B cell (primary cell): ENCODE data around the gene ZSWIM6. TPM values are rescaled to one million over a fixed set of nuclear protein-coding genes. Genes with fewer than 3 reads are reported as not detected.

Source experiments
- ATAC-seq: fragments of 200-7000 bp; cut with Tn5 transposase; one replicate; pipeline ENCODE4 v1.10.0; 2021; ENCODE audit warnings: low read depth, mild to moderate bottlenecking, moderate number of reproducible peaks, moderate library complexity
- CTCF ChIA-PET: fragments of 350-600 bp; sonication (Branson Sonifier 250); formaldehyde crosslinking; loops from one replicate; lab custom pipeline; 2021; ENCODE audit warnings: antibody characterized with exemption, inconsistent platforms; lab: Charles Lee
- POLR2A ChIA-PET: fragments of 350-600 bp; sonication (Branson Sonifier 250); formaldehyde crosslinking; loops from one replicate; lab custom pipeline; 2021; ENCODE audit warnings: antibody characterized with exemption; lab: Charles Lee
- DNase-seq: peaks from one replicate; pipeline ENCODE4 v3.0.0; 2013
- H2AFZ ChIP-seq: 2 replicates; pipeline ENCODE4 v1.6.1; 2012; ENCODE audit warnings: mild to moderate bottlenecking, low read depth, low read length; ENCODE audit not compliant: insufficient read depth, poor library complexity, severe bottlenecking
- H3K27ac ChIP-seq, 2 donors: 1 replicate in 1 of 2; 2 replicates in 1 of 2; pipeline ENCODE4 v1.5.1; 2012 to 2013; ENCODE audit warnings: low read length in 2 of 2, mild to moderate bottlenecking in 2 of 2, moderate library complexity in 1 of 2
- H3K27me3 ChIP-seq, 4 experiments: fragments of 200-600 bp in 1 of 4; sonication (generic) in 1 of 4; replicated peaks in 1 of 4; 1 replicate in 2 of 4; 2 replicates in 2 of 4; pipeline versions ENCODE4 v1.6.1 to v1.7.0; 2013 to 2016; ENCODE audit warnings: low read length in 3 of 4, mild to moderate bottlenecking in 2 of 4, mixed read lengths in 1 of 4, moderate library complexity in 1 of 4; ENCODE audit not compliant: insufficient read depth in 4 of 4, control insufficient read depth in 3 of 4; ENCODE audit errors: control extremely low read depth in 1 of 4
- H3K36me3 ChIP-seq, 2 experiments: replicated peaks in 1 of 2; 1 replicate in 1 of 2; 2 replicates in 1 of 2; pipeline versions ENCODE4 v1.6.1 to v1.7.1; 2013; ENCODE audit warnings: low read length in 1 of 2; ENCODE audit not compliant: insufficient read depth in 2 of 2, control insufficient read depth in 1 of 2; ENCODE audit errors: control extremely low read depth in 1 of 2, extremely low read depth in 1 of 2
- H3K4me1 ChIP-seq, 2 donors: fragments of 200-600 bp in 1 of 2; sonication (generic) in 1 of 2; 1 replicate in 1 of 2; 2 replicates in 1 of 2; pipeline versions ENCODE4 v1.5.1 to v1.6.1; 2013 to 2017; ENCODE audit warnings: low read length in 2 of 2; ENCODE audit not compliant: control insufficient read depth in 2 of 2, insufficient read depth in 2 of 2
- H3K4me2 ChIP-seq: replicated peaks from 2 replicates; pipeline ENCODE3; 2012; ENCODE audit warnings: mild to moderate bottlenecking, low read depth, low read length; ENCODE audit not compliant: poor library complexity, severe bottlenecking
- H3K4me3 ChIP-seq, 5 experiments: fragments of 200-600 bp in 1 of 5; sonication (generic) in 1 of 5; 1 replicate in 3 of 5; 2 replicates in 2 of 5; pipeline versions ENCODE4 v1.5.1 to v1.7.0; 2011 to 2016; ENCODE audit warnings: low read length in 4 of 5, mild to moderate bottlenecking in 4 of 5, low read depth in 2 of 5, control low read depth in 1 of 5, moderate library complexity in 1 of 5; ENCODE audit not compliant: insufficient read depth in 1 of 5; ENCODE audit errors: control extremely low read depth in 1 of 5, extremely low read depth in 1 of 5
- H3K79me2 ChIP-seq: fragments of 200-600 bp; sonication (generic); one replicate; pipeline ENCODE4 v1.6.0; 2016; ENCODE audit warnings: low read length; ENCODE audit not compliant: control insufficient read depth, insufficient read depth
- H3K9ac ChIP-seq: fragments of 200-600 bp; sonication (generic); 2 replicates; pipeline ENCODE4 v1.6.1; 2017; ENCODE audit warnings: mild to moderate bottlenecking, low read length, moderate library complexity
- H3K9me3 ChIP-seq, 3 donors: one replicate each; pipeline versions ENCODE4 v1.6.1 to v1.7.1; 2013; ENCODE audit warnings: low read length in 2 of 3; ENCODE audit not compliant: control insufficient read depth in 2 of 3, insufficient read depth in 1 of 3; ENCODE audit errors: control extremely low read depth in 1 of 3
- H4K20me1 ChIP-seq: 2 replicates; pipeline ENCODE4 v1.6.0; 2012; ENCODE audit warnings: mild to moderate bottlenecking, low read length; ENCODE audit not compliant: insufficient read depth, control insufficient read depth, poor library complexity, severe bottlenecking
- H3K27ac Mint-ChIP-seq: one replicate; pipeline ENCODE4 v1.8.0; 2021; ENCODE audit warnings: mixed read lengths
- H3K27me3 Mint-ChIP-seq: one replicate; pipeline ENCODE4 v1.8.0; 2021; ENCODE audit warnings: mixed read lengths
- H3K4me1 Mint-ChIP-seq: one replicate; pipeline ENCODE4 v1.8.0; 2021; ENCODE audit warnings: mixed read lengths
- H3K4me3 Mint-ChIP-seq: one replicate; pipeline ENCODE4 v1.8.0; 2021; ENCODE audit warnings: mixed read lengths
- H3K9me3 Mint-ChIP-seq: one replicate; pipeline ENCODE4 v1.8.0; 2022; ENCODE audit warnings: mixed read lengths; ENCODE audit not compliant: insufficient read depth
- CTCF ChIP-seq: fragments of 200-600 bp; IDR thresholded peaks from one replicate; pipeline ENCODE4 v1.8.0; 2022; ENCODE audit warnings: antibody characterized with exemption, mild to moderate bottlenecking
- EZH2 ChIP-seq: IDR thresholded peaks from 2 replicates; pipeline ENCODE4 v1.6.1; 2012; ENCODE audit warnings: borderline replicate concordance, low read depth, mild to moderate bottlenecking, moderate library complexity, low read length; ENCODE audit not compliant: insufficient read depth, poor library complexity, severe bottlenecking
- WGBS: methylation state at CpG from one replicate; pipeline ENCODE4 v1.1.5; 2013; ENCODE audit warnings: missing lambda C conversion rate; ENCODE audit not compliant: insufficient coverage; 5-methylcytosine and 5-hydroxymethylcytosine counted together
- intact Hi-C: fragments of 100-400 bp; cut with micrococcal nuclease; formaldehyde crosslinking; loops from one replicate; pipeline ENCODE4 v1.10.0; 2022
- polyA plus RNA-seq: library from polyadenylated mRNA; depleted of rRNA; stranded (reverse); fragments of >200 nt; gene quantifications from 2 replicates; pipeline ENCODE4 v1.2.3, GENCODE V29; 2012
- total RNA-seq, 2 donors: library from RNA; stranded (reverse); fragments of 120-200 nt in 1 of 2; gene quantifications; 1 replicate in 1 of 2; 2 replicates in 1 of 2; pipeline versions ENCODE4 v1.2.3 to v1.2.4, GENCODE V29; 2013 to 2022

Gene ZSWIM6
- total and polyA plus RNA-seq, 2 donors (not counting 1 experiment from before 2014, with no cell fraction given), result 7.9 to 16.4 TPM

GRCh38 chr5:61349935-61350334 is 17.9 kb downstream of the ZSWIM6 start:
- H3K36me3 ChIP-seq, result no peaks in the 10 kb centered on the region
- no peak for ATAC-seq
- ChIA-PET CTCF (no interaction called here), POLR2A (no interaction called here)
- no peak overlapping the region for H3K4me3 Mint-ChIP-seq
- peaks cover 51% of the 10 kb centered on the region for H3K4me1 Mint-ChIP-seq
- no peak for DNase-seq
- no peak overlapping the region for H3K9ac ChIP-seq
- peaks cover 70% of the 10 kb centered on the region for H4K20me1 ChIP-seq
- no peaks in the 10 kb centered on the region for H3K9me3 Mint-ChIP-seq
- no peaks in the 10 kb centered on the region for H3K27me3 Mint-ChIP-seq
- H3K27me3 ChIP-seq, result no peaks in the 10 kb centered on the region
- no peak overlapping the region for H3K27ac Mint-ChIP-seq
- H3K4me2 ChIP-seq, result no peak overlapping the region
- peaks cover 0 to 6% of the 10 kb centered on the region in 2 donors for H3K4me1 ChIP-seq
- H2AFZ ChIP-seq, result no peak overlapping the region
- peaks cover 84% of the 10 kb centered on the region for H3K79me2 ChIP-seq
- no peaks in the 10 kb centered on the region for H3K9me3 ChIP-seq
- intact Hi-C loops, result no loop called here
- TF ChIP-seq CTCF, result no peak
- H3K27ac ChIP-seq, result no peak overlapping the region
- no peak overlapping the region for H3K4me3 ChIP-seq

GRCh38 chr5:61350535-61350934 is 18.5 kb downstream of the ZSWIM6 start:
- CTCF ChIA-PET, result no interaction called here

More at GRCh38 chr5:61350535-61350934, 18.5 kb downstream of the ZSWIM6 start:
- Histone ChIP-seq H2AFZ (no peak overlapping the region), H3K4me3 (no peak overlapping the region), H3K4me2 (no peak overlapping the region), H3K27me3 (no peaks in the 10 kb centered on the region), H4K20me1 (peaks cover 64% of the 10 kb centered on the region), H3K4me1 (peaks cover 0 to 6% of the 10 kb centered on the region in 2 donors), H3K27ac (no peak overlapping the region), H3K79me2 (peaks cover 82% of the 10 kb centered on the region), H3K9ac (no peak overlapping the region), H3K36me3 (no peaks in the 10 kb centered on the region), H3K9me3 (no peaks in the 10 kb centered on the region)
- 88% methylated on average over 1 of the region's 4 CpGs for whole genome bisulfite sequencing
- TF ChIP-seq EZH2, result no peak
- TF ChIP-seq CTCF, result no peak
- Mint-ChIP-seq H3K4me1 (peaks cover 51% of the 10 kb centered on the region), H3K4me3 (no peak overlapping the region), H3K27ac (no peak overlapping the region), H3K27me3 (no peaks in the 10 kb centered on the region), H3K9me3 (no peaks in the 10 kb centered on the region)
- no peak for DNase-seq
- intact Hi-C loops, result no loop called here
- POLR2A ChIA-PET, result no interaction called here
- ATAC-seq, result no peak
